K562 (cell line): ENCODE results near the gene UTS2R. TPM values are rescaled to one million over a fixed set of nuclear protein-coding genes. Genes with fewer than 3 reads are reported as not detected.

Experiments used
- ARNT ChIP-seq, 2 experiments: fragments of 450-650 bp; IDR thresholded peaks; 2 replicates each; pipeline ENCODE4 v1.6.1; 2016; ENCODE audit warnings: mild to moderate bottlenecking in 1 of 2
- BRD4 ChIP-seq: fragments of 200-600 bp; sonication (generic); IDR thresholded peaks from 2 replicates; pipeline ENCODE4 v1.6.1; 2017; ENCODE audit warnings: inconsistent platforms
- CEBPZ ChIP-seq: fragments of 150-350 bp; IDR thresholded peaks from 2 replicates; pipeline ENCODE4 v1.6.1; 2014; ENCODE audit warnings: low read depth, mild to moderate bottlenecking, low read length, borderline replicate concordance
- EHMT2 ChIP-seq: fragments of 450-650 bp; IDR thresholded peaks from 2 replicates; pipeline ENCODE4 v1.6.1; 2018; ENCODE audit warnings: antibody characterized with exemption
- ELF1 ChIP-seq: fragments of 200-800 bp; sonication (Bioruptor generic); IDR thresholded peaks from 2 replicates; pipeline ENCODE4 v1.6.1; 2016; ENCODE audit warnings: missing genetic modification characterization, missing compliant biosample characterization
- GATAD2A ChIP-seq: fragments of 450-650 bp; IDR thresholded peaks from 2 replicates; pipeline ENCODE4 v1.6.1; 2017
- ILK ChIP-seq: fragments of 450-650 bp; IDR thresholded peaks from 2 replicates; pipeline ENCODE4 v1.6.1; 2016; ENCODE audit warnings: missing genetic modification characterization, low read depth, mild to moderate bottlenecking, missing compliant biosample characterization, moderate library complexity, borderline replicate concordance
- LEF1 ChIP-seq: fragments of 450-650 bp; IDR thresholded peaks from 2 replicates; pipeline ENCODE4 v1.6.1; 2016; ENCODE audit warnings: mild to moderate bottlenecking
- MBD2 ChIP-seq: sonication (generic); IDR thresholded peaks from 2 replicates; pipeline ENCODE4 v1.6.1; 2016; ENCODE audit warnings: low read depth, borderline replicate concordance
- MYC ChIP-seq, 2 experiments: fragments of 250-450 bp in 1 of 2; sonication (Bioruptor Pico) in 1 of 2; IDR thresholded peaks; 2 replicates each; pipeline versions ENCODE4 v1.5.1 to v1.6.1; 2012 to 2021; ENCODE audit warnings: low read depth in 2 of 2, borderline replicate concordance in 1 of 2, improper control_type of control experiment in 1 of 2, low read length in 1 of 2, mild to moderate bottlenecking in 1 of 2, moderate library complexity in 1 of 2
- NCOA4 ChIP-seq: fragments of 450-650 bp; IDR thresholded peaks from 2 replicates; pipeline ENCODE4 v1.6.1; 2018; ENCODE audit warnings: mild to moderate bottlenecking; ENCODE audit not compliant: partially characterized antibody
- NR0B1 ChIP-seq: fragments of 450-650 bp; IDR thresholded peaks from one replicate; pipeline ENCODE4 v1.6.1; 2018; ENCODE audit warnings: mild to moderate bottlenecking, moderate library complexity; ENCODE audit not compliant: partially characterized antibody
- NR2F6 ChIP-seq: fragments of 450-650 bp; formaldehyde crosslinking; IDR thresholded peaks from 2 replicates; pipeline ENCODE4 v1.4.0; 2020; ENCODE audit warnings: mild to moderate bottlenecking
- POLR2H ChIP-seq: IDR thresholded peaks from 2 replicates; pipeline ENCODE4 v1.6.1; 2016; ENCODE audit warnings: missing genetic modification characterization, low read depth, mild to moderate bottlenecking, control low read depth, missing compliant biosample characterization, moderate library complexity
- SMC3 ChIP-seq: conservative IDR thresholded peaks from 2 replicates; pipeline ENCODE4 v1.6.1; 2011; ENCODE audit warnings: low read depth, low read length, improper control_type of control experiment; ENCODE audit not compliant: insufficient read depth
- SRF ChIP-seq, 2 experiments: fragments of 250-450, 450-650 bp in 1 of 2; sonication (Bioruptor Pico) in 1 of 2; sonication (generic) in 1 of 2; formaldehyde crosslinking; IDR thresholded peaks; 2 replicates each; pipeline versions ENCODE4 v1.5.0 to v1.5.1; 2020 to 2022; ENCODE audit warnings: mild to moderate bottlenecking in 1 of 2, missing genetic modification reagents in 1 of 2
- SRSF7 ChIP-seq: fragments of 200-400 bp; formaldehyde crosslinking; optimal IDR thresholded peaks from 2 replicates; pipeline ENCODE3; 2017; ENCODE audit warnings: mild to moderate bottlenecking, low read depth, low read length
- ZFP36 ChIP-seq: fragments of 150-350 bp; IDR thresholded peaks from 2 replicates; pipeline ENCODE4 v1.6.1; 2018; ENCODE audit warnings: low read length, low read depth; ENCODE audit not compliant: partially characterized antibody
- ZNF589 ChIP-seq: fragments of 200-800 bp; sonication (Bioruptor generic); IDR thresholded peaks from 2 replicates; pipeline ENCODE4 v1.6.1; 2016; ENCODE audit warnings: low read depth, missing genetic modification characterization, missing compliant biosample characterization
- ZNF668 ChIP-seq: fragments of 250-450 bp; sonication (Bioruptor Pico); IDR thresholded peaks from 2 replicates; pipeline ENCODE4 v1.8.0; 2022; ENCODE audit warnings: mild to moderate bottlenecking, inconsistent platforms
- polyA plus RNA-seq, 8 experiments: library from polyadenylated mRNA; depleted of rRNA in 4 of 8; stranded (reverse) in 5 of 8; unstranded in 3 of 8; fragments of >200 nt; fragmentation: Nextera tagmentation in 2 of 8; fragmentation: Illumina TruSeq in 1 of 8; extraction: Ambion mirVana in 2 of 8; extraction: Trizol in 1 of 8; gene quantifications; 2 replicates each; pipeline versions ENCODE4 v1.2.1 to v1.2.3, GENCODE V29; 2011 to 2014; ENCODE audit warnings: inconsistent platforms in 1 of 8, missing spikeins in 1 of 8
- total RNA-seq, 7 experiments: library from RNA; depleted of rRNA in 6 of 7; stranded (reverse); fragments of >200 nt in 6 of 7; fragmentation: Illumina TruSeq in 2 of 7; extraction: Trizol in 2 of 7; gene quantifications; 2 replicates each; pipeline versions ENCODE4 v1.2.1 to v1.2.3, GENCODE V29; 2011 to 2021; ENCODE audit warnings: low replicate concordance in 1 of 7
- TF ChIP-seq, protein P1 (sequence below): IDR thresholded peaks from 3 replicates; pipeline ENCODE4 v1.6.1; 2011; ENCODE audit warnings: borderline replicate concordance, mild to moderate bottlenecking, moderate library complexity; ENCODE audit not compliant: insufficient read length; ENCODE audit errors: extremely low read depth

Gene UTS2R
- total and polyA plus RNA-seq, 9 of the 15 experiments (the other 6 are each of a cell fraction or from before 2014, with no cell fraction given): 0.22 TPM; not detected in 8

GRCh38 chr17:82323514-82324234, 47.9 kb upstream of the UTS2R start (continued):
- TF ChIP-seq CEBPZ (no peak), ILK (tag) (no peak), ZFP36 (no peak), GATAD2A (peak; percentile 70; the same call in 1 of the 2 replicates), ZNF589 (CRISPR knock-in tag) (no peak), LEF1 (no peak), SRSF7 (no peak), SMC3 (no peak), ARNT (IDR thresholded peaks at IDR 0.05) (no peak), POLR2H (tag) (no peak), NR2F6 (no peak), EHMT2 (no peak), ELF1 (tag) (no peak), MBD2 (0 out of 2 replicates have a peak, but pooled peaks have one; percentile 14), BRD4 (no peak), NR0B1 (no peak), ZNF668 (CRISPR knock-in tag) (no peak), MYC (IDR thresholded peaks at IDR 0.05; ENCODE audit: low read depth, low read length) (no peak), MYC (CRISPR knock-in tag; IDR thresholded peaks at IDR 0.05; ENCODE audit: borderline replicate concordance, low read depth) (no peak), SRF (CRISPR knock-in tag; IDR thresholded peaks at IDR 0.05) (no peak), NCOA4 (no peak)
- TF ChIP-seq, protein P1, sequence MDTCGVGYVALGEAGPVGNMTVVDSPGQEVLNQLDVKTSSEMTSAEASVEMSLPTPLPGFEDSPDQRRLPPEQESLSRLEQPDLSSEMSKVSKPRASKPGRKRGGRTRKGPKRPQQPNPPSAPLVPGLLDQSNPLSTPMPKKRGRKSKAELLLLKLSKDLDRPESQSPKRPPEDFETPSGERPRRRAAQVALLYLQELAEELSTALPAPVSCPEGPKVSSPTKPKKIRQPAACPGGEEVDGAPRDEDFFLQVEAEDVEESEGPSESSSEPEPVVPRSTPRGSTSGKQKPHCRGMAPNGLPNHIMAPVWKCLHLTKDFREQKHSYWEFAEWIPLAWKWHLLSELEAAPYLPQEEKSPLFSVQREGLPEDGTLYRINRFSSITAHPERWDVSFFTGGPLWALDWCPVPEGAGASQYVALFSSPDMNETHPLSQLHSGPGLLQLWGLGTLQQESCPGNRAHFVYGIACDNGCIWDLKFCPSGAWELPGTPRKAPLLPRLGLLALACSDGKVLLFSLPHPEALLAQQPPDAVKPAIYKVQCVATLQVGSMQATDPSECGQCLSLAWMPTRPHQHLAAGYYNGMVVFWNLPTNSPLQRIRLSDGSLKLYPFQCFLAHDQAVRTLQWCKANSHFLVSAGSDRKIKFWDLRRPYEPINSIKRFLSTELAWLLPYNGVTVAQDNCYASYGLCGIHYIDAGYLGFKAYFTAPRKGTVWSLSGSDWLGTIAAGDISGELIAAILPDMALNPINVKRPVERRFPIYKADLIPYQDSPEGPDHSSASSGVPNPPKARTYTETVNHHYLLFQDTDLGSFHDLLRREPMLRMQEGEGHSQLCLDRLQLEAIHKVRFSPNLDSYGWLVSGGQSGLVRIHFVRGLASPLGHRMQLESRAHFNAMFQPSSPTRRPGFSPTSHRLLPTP: no peak
